Measurements from ENCODE around the gene NPFFR2.
"Not testable (repeated sequence)": the region's sequence is repeated elsewhere in the genome, so short reads cannot be mapped to it uniquely, and the experiment has no call there.

DNA sequence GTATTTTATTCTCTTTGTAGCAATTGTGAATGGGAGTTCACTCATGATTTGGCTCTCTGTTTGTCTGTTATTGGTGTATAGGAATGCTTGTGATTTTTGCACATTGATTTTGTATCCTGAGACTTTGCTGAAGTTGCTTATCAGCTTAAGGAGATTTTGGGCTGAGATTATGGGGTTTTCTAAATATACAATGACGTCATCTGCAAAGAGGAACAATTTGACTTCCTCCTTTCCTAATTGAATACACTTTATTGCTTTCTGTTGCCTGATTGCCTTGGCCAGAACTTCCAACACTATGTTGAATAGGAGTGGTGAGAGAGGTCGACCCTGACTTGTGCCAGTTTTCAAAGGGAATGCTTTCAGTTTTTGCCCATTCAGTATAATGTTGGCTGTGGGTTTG lies 108.2 kb downstream of the NPFFR2 start:
- not testable (repeated sequence) for TF ChIP-seq YY1 (IDR thresholded peaks at IDR 0.05; ENCODE audit: insufficient read depth, insufficient read length); ZNF274 (IDR thresholded peaks at IDR 0.05; ENCODE audit: low read depth, low read length); SUZ12 (IDR thresholded peaks at IDR 0.05; ENCODE audit: extremely low read depth, insufficient read depth, insufficient read length)

All from NT2/D1 (cell line).